ENCODE results near the gene GTF3C1. TPM values are rescaled to one million over a fixed set of nuclear protein-coding genes. Genes with fewer than 3 reads are reported as not detected.
A peak's percentile ranks its signal among the peaks of the same experiment; 100 is the strongest.

GTF3C1 gene
- polyA plus RNA-seq (ENCODE audit: insufficient read length in 3 of 3), result 10 to 100 TPM; 78.2 to 95.5 (median 92.4) TPM
- long read RNA-seq, donor 1, transcript GTF3C1-205 (1 exons, 2,798 nt), result major isoform, 12 of 23 reads
- long read RNA-seq, donor 1, partial matches to known transcripts, result 10 of 23 reads
- long read RNA-seq, donor 1, other reads (novel, unspliced or antisense), result 0 of 23 reads
- long read RNA-seq, donor 2, transcript GTF3C1-205 (1 exons, 2,798 nt), result major isoform, 13 of 21 reads
- long read RNA-seq, donor 2, partial matches to known transcripts, result 8 of 21 reads
- long read RNA-seq, donor 2, other reads (novel, unspliced or antisense), result 0 of 21 reads
- long read RNA-seq, donor 3, full-length matches to known transcripts, result 14 of 30 reads
- long read RNA-seq, donor 3, partial matches to known transcripts, result 16 of 30 reads
- long read RNA-seq, donor 3, other reads (novel, unspliced or antisense), result 0 of 30 reads
- long read RNA-seq, donor 4, transcript GTF3C1-205 (1 exons, 2,798 nt), result major isoform, 10 of 16 reads
- long read RNA-seq, donor 4, partial matches to known transcripts, result 6 of 16 reads
- long read RNA-seq, donor 4, other reads (novel, unspliced or antisense), result 0 of 16 reads
- long read RNA-seq, donor 5, result 0 reads
- long read RNA-seq, donor 6, full-length matches to known transcripts, result 17 of 29 reads
- long read RNA-seq, donor 6, partial matches to known transcripts, result 12 of 29 reads
- long read RNA-seq, donor 6, other reads (novel, unspliced or antisense), result 0 of 29 reads
- long read RNA-seq, donor 7, transcript GTF3C1-205 (1 exons, 2,798 nt), result major isoform, 22 of 40 reads
- long read RNA-seq, donor 7, partial matches to known transcripts, result 18 of 40 reads
- long read RNA-seq, donor 7, other reads (novel, unspliced or antisense), result 0 of 40 reads
- long read RNA-seq, donor 8, result 0 reads
- long read RNA-seq, donor 9, transcript GTF3C1-205 (1 exons, 2,798 nt), result major isoform, 7 of 12 reads
- long read RNA-seq, donor 9, partial matches to known transcripts, result 5 of 12 reads
- long read RNA-seq, donor 9, other reads (novel, unspliced or antisense), result 0 of 12 reads
- long read RNA-seq, donor 10, transcript GTF3C1-205 (1 exons, 2,798 nt), result major isoform, 19 of 25 reads
- long read RNA-seq, donor 10, partial matches to known transcripts, result 6 of 25 reads
- long read RNA-seq, donor 10, other reads (novel, unspliced or antisense), result 0 of 25 reads
- long read RNA-seq, donor 11, transcript GTF3C1-205 (1 exons, 2,798 nt), result major isoform, 13 of 36 reads
- long read RNA-seq, donor 11, partial matches to known transcripts, result 23 of 36 reads
- long read RNA-seq, donor 11, other reads (novel, unspliced or antisense), result 0 of 36 reads
- long read RNA-seq, donor 12, full-length matches to known transcripts, result 12 of 12 reads
- long read RNA-seq, donor 12, partial matches to known transcripts, result 0 of 12 reads
- long read RNA-seq, donor 12, other reads (novel, unspliced or antisense), result 0 of 12 reads
- long read RNA-seq, donor 13, result 0 reads
- long read RNA-seq, donor 14, full-length matches to known transcripts, result 12 of 18 reads
- long read RNA-seq, donor 14, partial matches to known transcripts, result 6 of 18 reads
- long read RNA-seq, donor 14, other reads (novel, unspliced or antisense), result 0 of 18 reads
- long read RNA-seq, donor 15, transcript GTF3C1-205 (1 exons, 2,798 nt), result major isoform, 9 of 9 reads
- long read RNA-seq, donor 15, partial matches to known transcripts, result 0 of 9 reads
- long read RNA-seq, donor 15, other reads (novel, unspliced or antisense), result 0 of 9 reads
- long read RNA-seq, donor 16, full-length matches to known transcripts, result 38 of 111 reads
- long read RNA-seq, donor 16, partial matches to known transcripts, result 73 of 111 reads
- long read RNA-seq, donor 16, other reads (novel, unspliced or antisense), result 0 of 111 reads

- DNase-seq (ENCODE audit: extremely low read depth in 1 of 11, low read depth in 9 of 11, low spot score in 4 of 11), result peak; percentile 96 to 100 (median 98)
Observed at GRCh38 chr16:27549746-27550581, at the start of gene GTF3C1, which contains the start of gene KATNIP. Gene GTF3C1, minus strand, starts transcription at chr16:27549913. Its CDS starts 23 bp downstream, at chr16:27549890. Gene KATNIP, plus strand, starts transcription at chr16:27550144. Its CDS starts 27 bp downstream, at chr16:27550171.

- DNase-seq (ENCODE audit: extremely low read depth in 1 of 11, low read depth in 9 of 11, low spot score in 4 of 11), result no peak
Observed at GRCh38 chr16:27598931-27599565, 49.3 kb upstream of the GTF3C1 start.

GRCh38 chr16:27598220-27598619 lies 48.5 kb upstream of the GTF3C1 start:
- DNase-seq (ENCODE audit: extremely low read depth in 1 of 11, low read depth in 9 of 11, low spot score in 4 of 11), result no peak

- DNase-seq (ENCODE audit: extremely low read depth in 1 of 11, low read depth in 9 of 11, low spot score in 4 of 11), result no peak
Observed at GRCh38 chr16:27597361-27597760, 47.6 kb upstream of the GTF3C1 start.

- no peak for DNase-seq (ENCODE audit: extremely low read depth in 1 of 11, low read depth in 9 of 11, low spot score in 4 of 11)
Observed at GRCh38 chr16:27596411-27596810, 46.7 kb upstream of the GTF3C1 start.

GRCh38 chr16:27595993-27596392 lies 46.3 kb upstream of the GTF3C1 start:
- no peak for DNase-seq (ENCODE audit: extremely low read depth in 1 of 11, low read depth in 9 of 11, low spot score in 4 of 11)

GRCh38 chr16:27595475-27595874 lies 45.8 kb upstream of the GTF3C1 start:
- no peak for DNase-seq (ENCODE audit: extremely low read depth in 1 of 11, low read depth in 9 of 11, low spot score in 4 of 11)

- no peak for DNase-seq (ENCODE audit: extremely low read depth in 1 of 11, low read depth in 9 of 11, low spot score in 4 of 11)
Observed at GRCh38 chr16:27591837-27592236, 42.1 kb upstream of the GTF3C1 start.

- no peak for DNase-seq (ENCODE audit: extremely low read depth in 1 of 11, low read depth in 9 of 11, low spot score in 4 of 11)
Observed at GRCh38 chr16:27588057-27588456, 38.3 kb upstream of the GTF3C1 start.

GRCh38 chr16:27586711-27587110 lies 37.0 kb upstream of the GTF3C1 start:
- DNase-seq (ENCODE audit: extremely low read depth in 1 of 11, low read depth in 9 of 11, low spot score in 4 of 11), result no peak

- no peak for DNase-seq (ENCODE audit: extremely low read depth in 1 of 11, low read depth in 9 of 11, low spot score in 4 of 11)
Observed at GRCh38 chr16:27585200-27585599, 35.5 kb upstream of the GTF3C1 start.

GRCh38 chr16:27583634-27584033 lies 33.9 kb upstream of the GTF3C1 start:
- no peak for DNase-seq (ENCODE audit: extremely low read depth in 1 of 11, low read depth in 9 of 11, low spot score in 4 of 11)

GRCh38 chr16:27582883-27583282 lies 33.2 kb upstream of the GTF3C1 start:
- no peak for DNase-seq (ENCODE audit: extremely low read depth in 1 of 11, low read depth in 9 of 11, low spot score in 4 of 11)

GRCh38 chr16:27579087-27579980 lies 29.6 kb upstream of the GTF3C1 start:
- DNase-seq (ENCODE audit: extremely low read depth in 1 of 11, low read depth in 9 of 11, low spot score in 4 of 11), result no peak

- DNase-seq (ENCODE audit: extremely low read depth in 1 of 11, low read depth in 9 of 11, low spot score in 4 of 11), result no peak
Observed at GRCh38 chr16:27576729-27577128, 27.0 kb upstream of the GTF3C1 start.

- no peak for DNase-seq (ENCODE audit: extremely low read depth in 1 of 11, low read depth in 9 of 11, low spot score in 4 of 11)
Observed at GRCh38 chr16:27572711-27573110, 23.0 kb upstream of the GTF3C1 start.
